ENCODE measurements around the gene DMTF1. TPM values are rescaled to one million over a fixed set of nuclear protein-coding genes. Genes with fewer than 3 reads are reported as not detected.

DMTF1 gene
- total RNA-seq, 2 donors from 2014 or later = 25.7 to 26.9 TPM

- no peak for DNase-seq (ENCODE audit: low spot score)
- TF ChIP-seq CTCF (IDR thresholded peaks at IDR 0.05) = no peak
These were observed 25.2 kb upstream of the DMTF1 start for GRCh38 chr7:87127019-87127418.

GRCh38 chr7:87128861-87129267 lies 23.4 kb upstream of the DMTF1 start:
- Histone ChIP-seq H3K4me3 (no peak overlapping the region), H3K36me3 (no peaks in the 10 kb centered on the region), H3K27ac (no peak overlapping the region), H3K4me1 (no peaks in the 10 kb centered on the region), H3K9me3 (no peaks in the 10 kb centered on the region), H3K27me3 (no peaks in the 10 kb centered on the region)
- no peak for TF ChIP-seq CTCF (IDR thresholded peaks at IDR 0.05)
- DNase-seq (ENCODE audit: low spot score) = no peak

More at GRCh38 chr7:87127019-87127418, 25.2 kb upstream of the DMTF1 start:
- H3K27me3 ChIP-seq = no peaks in the 10 kb centered on the region
- H3K4me1 ChIP-seq = no peaks in the 10 kb centered on the region
- H3K36me3 ChIP-seq = no peaks in the 10 kb centered on the region
- no peak overlapping the region for H3K27ac ChIP-seq
- no peak overlapping the region for H3K4me3 ChIP-seq
- H3K9me3 ChIP-seq = no peaks in the 10 kb centered on the region

GRCh38 chr7:87129332-87129731 lies 22.9 kb upstream of the DMTF1 start:
- Histone ChIP-seq H3K4me1 (no peaks in the 10 kb centered on the region), H3K4me3 (no peak overlapping the region), H3K27me3 (no peaks in the 10 kb centered on the region), H3K9me3 (no peaks in the 10 kb centered on the region), H3K27ac (no peak overlapping the region), H3K36me3 (no peaks in the 10 kb centered on the region)
- TF ChIP-seq CTCF (IDR thresholded peaks at IDR 0.05) = no peak
- no peak for DNase-seq (ENCODE audit: low spot score)

GRCh38 chr7:87129848-87130247 lies 22.4 kb upstream of the DMTF1 start:
- H3K9me3 ChIP-seq = no peaks in the 10 kb centered on the region
- H3K4me1 ChIP-seq = no peaks in the 10 kb centered on the region
- H3K4me3 ChIP-seq = no peak overlapping the region
- no peaks in the 10 kb centered on the region for H3K27me3 ChIP-seq
- no peak for TF ChIP-seq CTCF (IDR thresholded peaks at IDR 0.05)
- H3K27ac ChIP-seq = no peak overlapping the region
- DNase-seq (ENCODE audit: low spot score) = no peak
- H3K36me3 ChIP-seq = no peaks in the 10 kb centered on the region

- Histone ChIP-seq H3K27me3 (no peaks in the 10 kb centered on the region), H3K9me3 (no peaks in the 10 kb centered on the region), H3K36me3 (no peaks in the 10 kb centered on the region), H3K27ac (no peak overlapping the region), H3K4me3 (no peak overlapping the region), H3K4me1 (no peaks in the 10 kb centered on the region)
- TF ChIP-seq CTCF (IDR thresholded peaks at IDR 0.05) = no peak
- DNase-seq (ENCODE audit: low spot score) = no peak
These were observed 20.5 kb upstream of the DMTF1 start for GRCh38 chr7:87131771-87132170.

GRCh38 chr7:87137271-87137670 lies 15.0 kb upstream of the DMTF1 start:
- no peaks in the 10 kb centered on the region for H3K4me1 ChIP-seq
- H3K27me3 ChIP-seq = no peaks in the 10 kb centered on the region
- TF ChIP-seq CTCF (IDR thresholded peaks at IDR 0.05) = no peak
- no peaks in the 10 kb centered on the region for H3K9me3 ChIP-seq
- no peaks in the 10 kb centered on the region for H3K36me3 ChIP-seq
- no peak overlapping the region for H3K27ac ChIP-seq
- DNase-seq (ENCODE audit: low spot score) = no peak
- no peak overlapping the region for H3K4me3 ChIP-seq

Data from right atrium auricular region (tissue), 2 donors.